Liver (tissue), 9 donors: ENCODE data around the gene SUN2. TPM values are rescaled to one million over a fixed set of nuclear protein-coding genes. Genes with fewer than 3 reads are reported as not detected.
A peak's percentile ranks its signal among the peaks of the same experiment; 100 is the strongest.

Source experiments
- DNase-seq: peaks from one replicate; pipeline ENCODE4 v3.0.0-alpha.2; 2017; ENCODE audit warnings: low spot score
- H3K27ac ChIP-seq, 2 donors: one replicate each; pipeline ENCODE4 v1.7.0; 2013; ENCODE audit warnings: inconsistent platforms in 2 of 2, low read length in 2 of 2, control low read depth in 1 of 2, low read depth in 1 of 2, mild to moderate bottlenecking in 1 of 2
- H3K27me3 ChIP-seq, 4 donors: one replicate each; pipeline versions ENCODE4 v1.6.1 to v1.7.0; 2013; ENCODE audit warnings: low read length in 3 of 4, inconsistent platforms in 1 of 4, mild to moderate bottlenecking in 1 of 4, moderate library complexity in 1 of 4; ENCODE audit not compliant: control insufficient read depth in 4 of 4, insufficient read depth in 4 of 4
- H3K36me3 ChIP-seq, 4 donors: one replicate each; pipeline versions ENCODE4 v1.6.1 to v1.7.0; 2013; ENCODE audit warnings: low read length in 3 of 4, mild to moderate bottlenecking in 3 of 4, low read depth in 1 of 4, moderate library complexity in 1 of 4; ENCODE audit not compliant: control insufficient read depth in 4 of 4, insufficient read depth in 3 of 4
- H3K4me1 ChIP-seq, 4 donors: one replicate each; pipeline versions ENCODE4 v1.6.1 to v1.7.0; 2013; ENCODE audit warnings: low read length in 3 of 4, mild to moderate bottlenecking in 3 of 4, moderate library complexity in 1 of 4; ENCODE audit not compliant: control insufficient read depth in 4 of 4, insufficient read depth in 4 of 4
- H3K4me3 ChIP-seq, 3 donors: one replicate each; pipeline versions ENCODE4 v1.6.1 to v1.7.0; 2013; ENCODE audit warnings: low read length in 3 of 3, control low read depth in 1 of 3, low read depth in 1 of 3, mild to moderate bottlenecking in 1 of 3
- H3K9ac ChIP-seq, 2 donors: one replicate each; pipeline ENCODE4 v1.7.0; 2013; ENCODE audit warnings: low read length in 2 of 2, mild to moderate bottlenecking in 2 of 2, moderate library complexity in 2 of 2, control low read depth in 1 of 2, low read depth in 1 of 2
- H3K9me3 ChIP-seq, 4 donors: one replicate each; pipeline versions ENCODE4 v1.6.1 to v1.7.0; 2013; ENCODE audit warnings: low read length in 3 of 4; ENCODE audit not compliant: control insufficient read depth in 4 of 4
- ATF3 ChIP-seq: IDR thresholded peaks from 2 replicates; pipeline ENCODE4 v1.6.1; 2016; ENCODE audit warnings: antibody characterized with exemption
- CTCF ChIP-seq: fragments of 150-350 bp; IDR thresholded peaks from 2 replicates; pipeline ENCODE4 v1.5.1; 2017; ENCODE audit warnings: improper control_type of control experiment, low read depth, low read length; ENCODE audit not compliant: missing input control
- FOXA1 ChIP-seq: IDR thresholded peaks from 2 replicates; pipeline ENCODE4 v1.6.1; 2016; ENCODE audit warnings: antibody characterized with exemption
- FOXA2 ChIP-seq: IDR thresholded peaks from 2 replicates; pipeline ENCODE4 v1.6.1; 2016; ENCODE audit warnings: antibody characterized with exemption
- GABPA ChIP-seq, 2 donors: IDR thresholded peaks in 1 of 2; conservative IDR thresholded peaks in 1 of 2; 2 replicates each; pipeline ENCODE4 v1.6.1; 2016; ENCODE audit warnings: antibody characterized with exemption in 2 of 2, mild to moderate bottlenecking in 1 of 2, moderate library complexity in 1 of 2
- HNF4G ChIP-seq: IDR thresholded peaks from 2 replicates; pipeline ENCODE4 v1.6.1; 2016; ENCODE audit warnings: antibody characterized with exemption
- JUND ChIP-seq, 2 donors: IDR thresholded peaks; 2 replicates each; pipeline ENCODE4 v1.6.1; 2016; ENCODE audit warnings: antibody characterized with exemption in 2 of 2
- MAX ChIP-seq: IDR thresholded peaks from 2 replicates; pipeline ENCODE4 v1.6.1; 2016; ENCODE audit warnings: antibody characterized with exemption
- NR2F2 ChIP-seq: IDR thresholded peaks from 2 replicates; pipeline ENCODE4 v1.6.1; 2016; ENCODE audit warnings: antibody characterized with exemption
- REST ChIP-seq: IDR thresholded peaks from 2 replicates; pipeline ENCODE4 v1.6.1; 2016; ENCODE audit warnings: antibody characterized with exemption, mild to moderate bottlenecking
- SP1 ChIP-seq: IDR thresholded peaks from 2 replicates; pipeline ENCODE4 v1.6.1; 2018; ENCODE audit warnings: antibody characterized with exemption, mild to moderate bottlenecking
- TAF1 ChIP-seq: conservative IDR thresholded peaks from 2 replicates; pipeline ENCODE4 v1.6.1; 2016; ENCODE audit warnings: antibody characterized with exemption, mild to moderate bottlenecking
- WGBS: extraction: QIAGEN DNeasy Blood & Tissue Kit; methylation state at CpG from one replicate; pipeline ENCODE4 v1.1.7; 2013; 5-methylcytosine and 5-hydroxymethylcytosine counted together
- polyA plus RNA-seq, 2 donors: library from polyadenylated mRNA; stranded (reverse) in 1 of 2; unstranded in 1 of 2; fragments of 200-250 nt in 1 of 2; fragments of >200 nt in 1 of 2; fragmentation: Nextera tagmentation in 1 of 2; extraction: Ambion mirVana in 1 of 2; gene quantifications; one replicate each; pipeline versions ENCODE4 v1.2.1 to v1.2.3, GENCODE V29; 2013 to 2015
- total RNA-seq, 2 donors: library from RNA; depleted of rRNA; stranded (reverse); fragments of >200 nt; gene quantifications; one replicate each; pipeline ENCODE4 v1.2.3, GENCODE V29; 2014
- TF ChIP-seq, protein P1 (sequence below): IDR thresholded peaks from 2 replicates; pipeline ENCODE4 v1.6.1; 2016; ENCODE audit warnings: antibody characterized with exemption
- donor health status: healthy.
- donor health status: healthy.
- donor health status: healthy.
- donor health status: healthy.
- donor health status: healthy.

Gene SUN2
- total and polyA plus RNA-seq, 4 donors = 13.1 to 170 (median 81.5) TPM

DNA sequence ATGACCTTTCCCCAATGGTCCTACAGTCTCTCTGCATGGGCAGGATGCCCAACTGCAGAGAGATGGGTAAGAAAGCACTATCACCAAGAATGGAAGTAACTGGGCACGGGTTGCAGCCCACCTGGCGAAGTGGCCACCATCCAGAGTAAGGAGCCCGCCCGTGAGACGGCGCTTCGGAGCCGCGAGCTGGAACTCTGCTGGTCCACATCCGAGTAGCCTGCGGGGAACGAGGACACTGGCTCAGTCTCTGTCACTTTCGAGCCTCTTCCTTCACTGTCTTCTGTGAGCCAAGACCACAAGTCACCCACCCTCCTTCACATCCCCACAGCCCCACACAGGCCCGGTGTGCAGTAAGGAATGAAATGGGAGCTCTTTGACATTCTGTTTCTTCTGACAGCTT, 5.7 kb downstream of the SUN2 start (continued):
- no peak for TF ChIP-seq FOXA1

GRCh38 chr22:38748487-38749136, 7.2 kb downstream of the SUN2 start:
- no peaks in the 10 kb centered on the region for H3K9me3 ChIP-seq
- peaks cover 20 to 69% (median 52%) of the 10 kb centered on the region in 4 donors for H3K36me3 ChIP-seq
- no peak overlapping the region for H3K9ac ChIP-seq
- DNase-seq = no peak
- H3K4me3 ChIP-seq = no peak overlapping the region
- peaks cover 7 to 43% (median 15%) of the 10 kb centered on the region in 4 donors for H3K4me1 ChIP-seq
- TF ChIP-seq MAX (no peak), NR2F2 (peak; percentile 1)
- 87% methylated on average over 14 of the region's 14 CpGs for WGBS
- H3K27me3 ChIP-seq = no peaks in the 10 kb centered on the region
- H3K27ac ChIP-seq = peak overlapping the region in 1 of 2 donors; percentile 36

DNA sequence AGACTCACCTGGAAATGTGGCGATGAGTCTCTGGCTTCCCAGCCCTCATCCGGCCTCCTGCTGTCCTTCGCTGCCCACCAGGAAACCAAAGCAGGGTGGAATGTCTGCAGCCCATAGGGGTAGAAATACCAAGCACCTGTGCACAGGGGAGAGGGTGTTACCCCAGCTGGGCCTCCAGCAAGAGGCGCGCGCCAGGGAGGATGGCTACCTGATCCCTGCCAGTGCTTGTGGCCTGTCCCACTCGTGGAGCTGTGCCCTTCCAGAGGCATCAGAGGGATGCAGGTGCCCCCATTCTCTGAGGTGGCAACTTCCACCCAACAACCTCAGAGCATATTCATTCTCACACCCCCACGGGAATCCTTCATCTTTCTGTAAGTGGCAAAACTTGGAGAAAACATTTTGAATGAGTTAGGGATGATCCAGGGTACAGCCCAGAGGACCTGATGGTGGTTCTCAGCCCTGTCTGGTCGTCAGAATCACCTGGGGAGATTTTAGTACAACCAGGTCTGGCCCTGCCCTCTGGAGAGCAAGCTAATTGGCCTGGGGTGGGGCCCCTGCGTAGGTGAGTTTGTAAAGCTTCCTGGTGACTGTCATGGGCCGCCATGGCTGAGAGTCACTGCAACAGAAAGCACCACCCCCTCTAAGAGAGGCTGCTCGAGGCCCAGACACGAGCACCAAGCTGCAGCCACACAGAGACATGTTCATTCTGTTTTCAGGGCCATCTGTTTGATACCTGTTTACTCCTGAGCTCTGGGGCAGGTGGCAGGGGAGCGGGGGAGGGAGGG, 9.9 kb downstream of the SUN2 start:
- peaks cover 5 to 20% (median 9%) of the 10 kb centered on the region in 4 donors for H3K4me1 ChIP-seq
- H3K9ac ChIP-seq = no peak overlapping the region
- H3K27ac ChIP-seq = no peak overlapping the region
- TF ChIP-seq CTCF (no peak), HNF4G (no peak), FOXA2 (no peak)
- H3K9me3 ChIP-seq = no peaks in the 10 kb centered on the region
- H3K27me3 ChIP-seq = no peaks in the 10 kb centered on the region
- 91% methylated on average over 14 of the region's 14 CpGs for WGBS
- no peak overlapping the region for H3K4me3 ChIP-seq
- H3K36me3 ChIP-seq = peaks cover 17 to 83% (median 63%) of the 10 kb centered on the region in 4 donors
- DNase-seq = no peak

DNA sequence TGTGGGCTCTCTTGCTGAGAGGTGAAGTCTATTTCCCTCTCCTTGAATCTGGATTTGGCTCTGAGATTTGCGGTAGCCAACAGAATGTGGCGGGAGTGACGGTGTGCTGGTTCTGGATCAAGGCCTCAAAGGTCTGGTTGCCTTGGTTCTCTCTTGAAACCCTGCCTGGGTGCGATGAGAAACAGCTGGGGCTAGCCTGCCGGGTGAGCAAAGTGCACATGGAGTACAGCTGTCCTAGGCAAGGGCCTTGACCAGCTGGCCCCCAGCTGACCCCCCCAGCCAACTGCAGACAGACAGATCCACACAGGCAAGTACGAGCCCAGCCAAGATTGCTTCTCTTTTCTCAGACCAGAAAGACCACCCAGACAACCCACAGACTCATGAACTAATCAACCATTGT, 10.8 kb downstream of the SUN2 start:
- H3K4me3 ChIP-seq = no peak overlapping the region
- 41% methylated on average over 6 of the region's 6 CpGs for WGBS
- H3K9ac ChIP-seq = no peak overlapping the region
- H3K9me3 ChIP-seq = no peaks in the 10 kb centered on the region
- DNase-seq = no peak
- no peak overlapping the region for H3K27ac ChIP-seq
- no peaks in the 10 kb centered on the region for H3K27me3 ChIP-seq
- peaks cover 5 to 19% (median 9%) of the 10 kb centered on the region in 4 donors for H3K4me1 ChIP-seq
- H3K36me3 ChIP-seq = peaks cover 22 to 83% (median 64%) of the 10 kb centered on the region in 4 donors
- TF ChIP-seq HNF4G = no peak
- no peak for TF ChIP-seq FOXA1
- TF ChIP-seq TAF1 = no peak
- TF ChIP-seq NR2F2 = no peak
- TF ChIP-seq, protein P1, sequence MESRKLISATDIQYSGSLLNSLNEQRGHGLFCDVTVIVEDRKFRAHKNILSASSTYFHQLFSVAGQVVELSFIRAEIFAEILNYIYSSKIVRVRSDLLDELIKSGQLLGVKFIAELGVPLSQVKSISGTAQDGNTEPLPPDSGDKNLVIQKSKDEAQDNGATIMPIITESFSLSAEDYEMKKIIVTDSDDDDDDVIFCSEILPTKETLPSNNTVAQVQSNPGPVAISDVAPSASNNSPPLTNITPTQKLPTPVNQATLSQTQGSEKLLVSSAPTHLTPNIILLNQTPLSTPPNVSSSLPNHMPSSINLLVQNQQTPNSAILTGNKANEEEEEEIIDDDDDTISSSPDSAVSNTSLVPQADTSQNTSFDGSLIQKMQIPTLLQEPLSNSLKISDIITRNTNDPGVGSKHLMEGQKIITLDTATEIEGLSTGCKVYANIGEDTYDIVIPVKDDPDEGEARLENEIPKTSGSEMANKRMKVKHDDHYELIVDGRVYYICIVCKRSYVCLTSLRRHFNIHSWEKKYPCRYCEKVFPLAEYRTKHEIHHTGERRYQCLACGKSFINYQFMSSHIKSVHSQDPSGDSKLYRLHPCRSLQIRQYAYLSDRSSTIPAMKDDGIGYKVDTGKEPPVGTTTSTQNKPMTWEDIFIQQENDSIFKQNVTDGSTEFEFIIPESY = no peak
- peak; percentile 77 for TF ChIP-seq SP1
- TF ChIP-seq FOXA2 = no peak
- no peak for TF ChIP-seq JUND (IDR thresholded peaks at IDR 0.05)
- no peak for TF ChIP-seq REST
- TF ChIP-seq MAX = no peak
- no peak for TF ChIP-seq ATF3
- TF ChIP-seq GABPA (IDR thresholded peaks at IDR 0.05 in 1 of 2, conservative IDR thresholded peaks at IDR 0.05 in 1 of 2) = no peak
